Heart left ventricle (tissue), 13 donors: ENCODE results near the gene WNT11.

Experiments
- POLR2A ChIP-seq, 2 donors: fragments of 450-650 bp; IDR thresholded peaks; one replicate each; pipeline ENCODE4 v1.6.1; 2017; ENCODE audit warnings: antibody characterized with exemption in 2 of 2, mild to moderate bottlenecking in 2 of 2, moderate library complexity in 2 of 2
- TF ChIP-seq, protein P1 (sequence below), 12 donors: fragments of 200-600 bp; sonication (generic) in 4 of 12; IDR thresholded peaks; one replicate each; pipeline versions ENCODE4 v1.5.0 to v1.8.0; 2018 to 2022; ENCODE audit warnings: antibody characterized with exemption in 12 of 12, mild to moderate bottlenecking in 5 of 12
- donor health status: ischemic (EF 13 %, LVEDD 7.1; RV severe dilation, severe dysfunction).
- donor health status: DM: no; HTN: yes; CAD: no.
- donor health status: DM: no; HTN: no; CAD: no.
- donor health status: ischemic (EF 25% LVEDD 6.9; RV normal size, moderate dysfunction).
- donor health status: ischemic (EF 25% LVEDD 5.7; RV mildly dilated, moderate dysfunction).
- donor health status: ischemic (EF 35%, LVEDD 5.7; RV mildly dilated, moderate dysfunction).
- donor health status: nonischemic (EF 11% LVEDD 7.7; RV severe dilation, severe dysfunction).
- donor health status: DM: yes; HTN: yes; CAD: no.
- donor health status: PGD.
- donor health status: ischemic (EF 29% LVEDD 5.4; RV normal size, mild dysfunction).
- donor health status: nonischemic (EF 23%, LVEDD 6.1; RV moderate dilation, normal function).

DNA sequence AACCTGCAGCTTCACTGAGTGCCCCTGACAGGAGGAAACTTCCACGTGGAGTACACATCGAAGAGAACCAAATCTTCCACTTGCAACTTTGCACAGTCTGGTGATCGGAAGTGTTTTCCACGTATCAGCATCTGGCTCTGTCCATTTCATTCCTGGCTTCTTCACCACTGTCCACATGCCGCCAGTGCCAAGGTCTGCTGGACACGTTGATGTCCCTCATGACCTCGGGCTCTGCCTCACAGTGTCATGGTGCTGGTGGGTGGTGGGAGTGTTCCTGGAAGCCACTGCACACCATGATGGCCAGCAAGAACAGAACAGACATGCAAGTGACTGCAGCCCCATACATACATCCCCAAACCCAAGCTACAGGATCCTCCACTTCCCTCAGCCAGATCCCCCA lies 48.4 kb downstream of the WNT11 start:
- TF ChIP-seq POLR2A (IDR thresholded peaks at IDR 0.05), result no peak
- TF ChIP-seq, protein P1, sequence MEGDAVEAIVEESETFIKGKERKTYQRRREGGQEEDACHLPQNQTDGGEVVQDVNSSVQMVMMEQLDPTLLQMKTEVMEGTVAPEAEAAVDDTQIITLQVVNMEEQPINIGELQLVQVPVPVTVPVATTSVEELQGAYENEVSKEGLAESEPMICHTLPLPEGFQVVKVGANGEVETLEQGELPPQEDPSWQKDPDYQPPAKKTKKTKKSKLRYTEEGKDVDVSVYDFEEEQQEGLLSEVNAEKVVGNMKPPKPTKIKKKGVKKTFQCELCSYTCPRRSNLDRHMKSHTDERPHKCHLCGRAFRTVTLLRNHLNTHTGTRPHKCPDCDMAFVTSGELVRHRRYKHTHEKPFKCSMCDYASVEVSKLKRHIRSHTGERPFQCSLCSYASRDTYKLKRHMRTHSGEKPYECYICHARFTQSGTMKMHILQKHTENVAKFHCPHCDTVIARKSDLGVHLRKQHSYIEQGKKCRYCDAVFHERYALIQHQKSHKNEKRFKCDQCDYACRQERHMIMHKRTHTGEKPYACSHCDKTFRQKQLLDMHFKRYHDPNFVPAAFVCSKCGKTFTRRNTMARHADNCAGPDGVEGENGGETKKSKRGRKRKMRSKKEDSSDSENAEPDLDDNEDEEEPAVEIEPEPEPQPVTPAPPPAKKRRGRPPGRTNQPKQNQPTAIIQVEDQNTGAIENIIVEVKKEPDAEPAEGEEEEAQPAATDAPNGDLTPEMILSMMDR (IDR thresholded peaks at IDR 0.05), result no peak
